GM20000 (cell line): Measurements from ENCODE around the gene USP24.

Experiments
- DNase-seq: peaks from one replicate; pipeline ENCODE4 v3.0.0; 2012; ENCODE audit warnings: low spot score
- CTCF ChIP-seq: IDR thresholded peaks from 2 replicates; pipeline ENCODE4 v1.5.1; 2012; ENCODE audit warnings: mild to moderate bottlenecking, control low read depth; ENCODE audit errors: extremely low read depth, missing control alignments

The USP24 gene

GRCh38 chr1:55068638-55069037, 146.5 kb downstream of the USP24 start:
- no peak for DNase-seq
- no peak for TF ChIP-seq CTCF

- DNase-seq = no peak
- TF ChIP-seq CTCF = no peak
Observed at GRCh38 chr1:55067914-55068313, 147.2 kb downstream of the USP24 start.

- DNase-seq = no peak
Observed at GRCh38 chr1:55067022-55067778, 148.0 kb downstream of the USP24 start.

GRCh38 chr1:55065648-55066047, 149.5 kb downstream of the USP24 start:
- DNase-seq = no peak
- TF ChIP-seq CTCF = no peak

More at GRCh38 chr1:55067022-55067778, 148.0 kb downstream of the USP24 start:
- no peak for TF ChIP-seq CTCF

- TF ChIP-seq CTCF = no peak
- DNase-seq = no peak
Observed at GRCh38 chr1:55064861-55065263, 150.3 kb downstream of the USP24 start.

GRCh38 chr1:55064071-55064581, 151.0 kb downstream of the USP24 start:
- peak; percentile 16 for DNase-seq

GRCh38 chr1:55063577-55063942, 151.6 kb downstream of the USP24 start:
- TF ChIP-seq CTCF = no peak
- no peak for DNase-seq

More at GRCh38 chr1:55064071-55064581, 151.0 kb downstream of the USP24 start:
- TF ChIP-seq CTCF = peak; percentile 47
